Measurements from ENCODE around the gene NAA15.
"Not testable (repeated sequence)": the region's sequence is repeated elsewhere in the genome, so short reads cannot be mapped to it uniquely, and the experiment has no call there.

The NAA15 gene

DNA sequence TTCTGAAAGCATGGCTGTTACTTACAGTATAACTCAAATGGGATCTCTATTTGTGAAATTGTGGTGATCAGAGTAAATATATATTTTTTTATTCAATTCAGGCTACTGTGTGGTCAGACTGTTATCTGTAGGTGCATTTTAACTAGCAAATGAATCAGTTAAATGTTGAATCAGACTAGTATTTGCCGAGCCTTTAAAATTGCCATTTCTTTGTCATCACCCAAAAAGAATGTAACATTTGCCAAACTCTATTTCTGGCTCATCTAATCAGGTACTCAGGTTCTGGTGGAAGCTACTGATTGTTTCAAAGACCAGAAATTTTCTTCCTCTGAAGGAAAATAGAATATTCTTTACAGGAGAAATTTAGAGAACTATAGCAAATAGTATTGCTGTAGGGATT lies 1.8 kb upstream of the NAA15 start:
- no peak for DNase-seq

DNA sequence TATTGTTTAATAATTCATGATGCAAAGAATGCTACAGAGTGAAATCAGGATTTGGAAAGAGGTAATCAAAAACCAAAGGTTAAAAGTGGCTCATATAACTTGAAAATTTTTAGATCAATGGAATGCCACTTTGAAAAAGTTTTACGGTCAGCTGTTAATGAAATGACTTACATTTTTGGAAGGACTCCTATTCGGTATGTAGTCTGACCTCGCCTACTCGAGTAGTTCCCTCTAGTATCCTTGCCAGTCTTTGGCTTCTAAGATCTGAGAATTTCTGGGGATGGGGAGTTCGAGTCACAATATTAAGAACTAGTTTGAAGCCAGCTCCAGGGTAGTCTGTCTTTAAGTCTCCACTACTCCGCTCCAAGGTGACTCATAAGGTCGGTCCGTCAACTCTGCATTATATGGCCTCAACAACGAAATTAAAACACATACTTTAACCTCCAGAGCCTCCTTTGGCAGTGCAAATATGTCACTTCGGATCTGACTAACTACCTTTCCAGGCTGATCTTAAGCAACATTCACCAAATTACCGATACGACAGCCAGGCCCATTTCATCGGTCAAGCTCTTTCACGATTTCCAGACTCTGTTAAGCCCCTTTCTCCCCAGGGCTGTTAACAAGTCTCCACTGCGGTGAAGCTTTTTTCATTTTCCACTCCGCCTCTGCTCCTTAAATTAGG lies 733 bp upstream of the NAA15 start:
- peak; percentile 59 for DNase-seq

DNA sequence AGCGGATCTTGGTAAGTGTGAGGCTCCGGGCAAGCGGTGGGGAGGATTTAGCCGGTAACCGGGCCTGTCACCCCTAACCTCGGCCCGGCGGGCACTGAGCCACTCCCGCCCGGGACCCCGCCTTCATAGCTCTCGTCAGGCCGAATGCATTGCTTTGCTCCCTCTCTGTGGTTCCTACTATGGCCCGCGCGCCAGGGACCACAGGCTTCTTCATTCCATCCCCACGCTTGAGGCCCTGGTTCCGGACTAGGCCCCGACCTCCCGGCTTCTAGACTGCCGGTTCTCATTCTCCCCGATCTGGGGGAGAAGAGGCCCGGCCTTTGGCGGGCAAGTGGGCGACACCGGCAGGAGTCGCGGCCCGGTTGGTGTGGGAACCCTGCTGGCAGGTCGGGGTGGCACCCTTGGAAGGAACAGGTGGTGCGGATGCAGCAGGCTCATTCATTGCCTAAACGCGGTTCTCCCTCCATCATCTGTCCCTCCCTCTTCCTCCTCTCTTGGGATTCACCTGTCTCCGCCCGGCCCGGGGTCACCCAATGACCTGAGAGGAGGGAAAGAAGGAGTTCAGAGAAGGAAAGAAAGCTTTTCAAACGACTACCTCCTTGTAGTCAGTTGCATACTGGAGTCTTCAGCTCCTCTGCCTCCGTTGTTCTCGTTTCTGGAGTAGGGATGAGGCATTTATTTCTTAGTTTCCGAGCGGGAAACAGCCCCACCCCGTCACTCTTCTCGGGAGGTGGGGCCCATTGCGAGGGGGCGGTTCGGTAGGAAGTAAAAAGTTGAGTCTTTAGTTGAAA lies 711 bp downstream of the NAA15 start, which contains the start of gene NDUFC1:
Gene NDUFC1 (minus strand): TSS at position 657 of the 791 bp plus-strand sequence. CDS start 6,679 bp downstream, outside the sequence.
- peak; percentile 82 for DNase-seq

DNA sequence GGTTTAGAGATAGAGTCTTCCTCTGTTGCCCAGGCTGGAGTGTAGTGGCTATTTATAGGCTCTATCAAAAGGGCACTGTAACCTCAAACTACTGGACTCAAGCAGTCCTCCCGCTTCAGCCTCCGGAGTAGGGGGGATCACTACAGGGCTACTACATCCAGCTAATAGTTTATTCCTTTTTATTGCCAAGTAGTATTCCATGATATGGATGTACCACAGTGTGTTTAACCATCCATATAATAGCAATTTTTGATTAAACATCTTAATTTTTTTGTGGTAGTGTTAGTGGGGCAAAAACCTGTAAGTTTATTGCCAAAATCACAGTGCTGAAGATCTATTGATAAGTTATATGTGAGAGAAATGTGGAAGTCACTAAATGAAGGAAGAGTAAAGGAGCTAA lies 3.6 kb downstream of the NAA15 start:
- DNase-seq = no peak

DNA sequence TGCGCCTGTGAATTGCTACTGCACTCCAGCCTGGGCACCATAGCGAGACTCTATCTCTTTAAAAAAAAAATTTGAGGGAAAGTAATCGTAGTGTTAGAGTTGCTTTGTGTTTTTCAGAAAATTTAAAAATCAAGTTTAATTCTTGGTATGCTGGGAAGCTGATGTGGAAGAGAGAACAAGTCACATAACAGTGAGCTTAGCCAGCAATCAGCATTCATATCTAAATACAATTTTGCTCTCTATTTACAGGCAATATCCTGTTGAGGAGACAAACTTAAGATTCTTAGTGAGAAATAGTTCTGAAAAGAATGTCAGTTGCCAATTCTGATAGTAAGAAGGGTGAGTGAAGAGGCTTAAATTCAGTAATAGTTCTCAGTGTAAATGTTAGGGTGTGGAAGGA lies 10.6 kb downstream of the NAA15 start:
- DNase-seq = no peak

DNA sequence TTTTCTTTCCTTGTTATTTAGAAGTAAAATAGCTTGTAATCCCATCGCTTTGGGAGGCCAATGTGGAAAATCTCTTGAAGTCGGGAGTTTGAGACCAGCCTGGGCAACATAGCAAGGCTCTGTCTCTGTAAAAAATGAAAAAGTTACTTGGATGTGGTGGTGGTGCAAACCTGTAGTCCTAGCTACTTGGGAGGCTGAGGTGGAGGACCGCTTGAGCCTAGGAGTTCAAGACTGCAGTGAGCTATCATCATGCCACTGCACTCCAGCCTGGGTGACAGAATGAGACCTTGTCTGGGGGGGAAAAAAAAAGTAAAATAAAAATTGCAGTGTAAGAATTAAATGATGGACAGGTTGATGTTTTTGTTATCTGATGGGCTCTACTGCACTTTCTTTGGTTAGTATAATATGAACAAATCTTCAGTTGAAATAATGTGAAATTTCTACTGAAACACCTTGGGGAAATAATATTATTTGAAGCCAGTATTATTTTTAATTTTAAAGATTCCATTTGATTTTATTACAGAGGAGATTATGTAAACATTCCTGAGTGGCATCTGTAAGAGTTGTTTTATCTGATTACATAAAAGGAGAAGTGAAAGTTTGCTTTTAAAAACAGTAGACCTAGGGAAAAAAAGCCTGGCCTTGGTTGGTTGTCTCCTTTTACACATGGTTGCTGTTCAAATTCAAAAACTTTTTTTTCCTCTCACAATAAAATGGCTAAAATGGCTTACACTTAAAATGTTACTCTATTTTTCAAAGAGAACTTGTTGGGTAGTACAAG lies 11.4 kb downstream of the NAA15 start:
- DNase-seq = peak; percentile 64

DNA sequence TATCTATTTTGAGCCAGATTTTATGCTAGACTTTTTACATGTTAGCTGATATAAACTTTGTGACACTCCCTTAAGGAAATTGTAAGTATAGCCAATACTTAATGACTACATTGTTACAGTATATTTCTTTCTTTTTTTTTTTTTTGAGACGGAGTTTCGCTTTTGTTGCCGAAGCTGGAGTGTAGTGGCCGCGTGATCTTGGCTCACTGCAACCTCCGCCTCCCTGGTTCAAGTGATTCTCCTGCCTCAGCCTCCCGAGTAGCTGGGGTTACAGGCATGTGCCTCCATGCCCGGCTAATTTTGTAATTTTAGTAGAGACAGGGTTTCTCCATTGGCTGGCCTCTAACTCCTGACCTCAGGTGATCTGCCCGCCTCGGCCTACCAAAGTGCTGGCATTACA lies 12.1 kb downstream of the NAA15 start:
- not testable (repeated sequence) for DNase-seq

DNA sequence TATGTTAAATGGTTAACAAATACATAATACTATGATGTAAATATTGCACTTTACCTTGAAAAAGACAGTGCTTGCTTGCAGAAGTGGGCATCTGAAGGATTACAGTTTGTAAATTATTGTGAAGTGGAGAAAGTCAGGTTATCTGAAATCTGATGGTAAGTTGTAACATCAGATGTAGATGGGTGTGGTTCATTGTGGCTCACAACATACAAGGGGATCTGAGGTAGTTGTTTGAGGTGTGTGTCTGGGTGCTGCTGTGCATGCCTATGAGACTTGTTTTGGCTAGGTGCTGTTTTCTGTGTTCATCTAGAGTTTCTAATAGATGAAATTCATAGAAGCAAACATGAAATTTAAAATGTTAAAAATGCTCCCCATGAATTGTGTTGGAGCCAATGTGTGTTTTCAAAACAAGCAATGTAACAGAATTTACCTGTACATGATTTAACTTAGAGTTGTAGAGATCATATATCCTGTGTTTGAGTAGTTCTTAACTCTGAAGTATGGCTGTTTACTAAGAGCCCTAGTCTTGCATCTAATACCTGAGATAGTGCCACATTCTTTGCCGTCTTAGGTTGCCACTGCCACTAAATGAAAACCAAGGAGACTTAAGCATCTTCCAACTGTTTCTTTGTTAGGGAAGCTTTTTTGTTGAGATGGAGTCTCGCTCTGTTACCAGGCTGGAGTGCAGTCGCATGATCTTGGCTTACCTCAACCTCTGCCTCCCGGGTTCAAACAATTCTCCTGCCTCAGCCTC lies 12.9 kb downstream of the NAA15 start:
- no peak for DNase-seq

DNA sequence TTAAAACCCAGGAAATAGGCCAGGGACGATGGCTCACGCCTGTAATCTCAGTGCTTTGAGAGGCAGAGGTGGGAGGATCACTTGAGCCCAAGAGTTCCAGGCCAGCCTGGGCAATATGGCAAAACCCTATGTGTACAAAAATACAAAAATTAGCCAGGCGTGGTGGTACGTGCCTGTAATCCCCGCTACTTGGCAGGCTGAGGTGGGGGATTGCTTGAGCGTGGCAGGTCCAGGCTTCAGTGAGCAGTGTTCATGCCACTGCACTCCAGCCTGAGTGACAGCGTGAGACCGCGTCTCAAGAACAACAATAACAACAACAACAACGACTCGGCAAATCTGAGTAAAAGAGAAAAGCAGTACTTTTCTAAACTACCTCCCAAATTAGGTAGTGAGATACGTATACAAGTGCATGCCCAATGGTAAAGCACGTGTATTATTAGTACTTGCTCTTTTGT lies 13.9 kb downstream of the NAA15 start:
- DNase-seq = no peak

DNA sequence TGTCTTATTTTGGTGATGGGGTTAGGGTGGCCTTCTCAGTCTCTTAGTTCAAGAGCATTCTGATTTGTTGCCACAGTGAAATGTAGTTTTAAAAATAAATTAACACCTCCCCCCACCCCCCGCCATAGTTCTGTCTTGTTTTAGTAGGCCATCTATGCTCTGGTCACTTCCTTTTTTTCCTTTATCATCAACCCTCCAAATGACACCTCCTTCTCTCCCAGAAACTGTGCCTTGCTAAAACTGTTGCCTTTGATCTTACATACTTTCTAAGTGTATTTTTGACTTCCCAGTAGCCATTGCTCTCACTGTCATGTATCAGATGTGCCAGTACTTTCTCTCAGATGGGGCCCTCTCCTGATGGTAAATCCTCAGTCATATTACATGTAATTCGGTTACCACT lies 15.4 kb downstream of the NAA15 start:
- peak; percentile 50 for DNase-seq

DNA sequence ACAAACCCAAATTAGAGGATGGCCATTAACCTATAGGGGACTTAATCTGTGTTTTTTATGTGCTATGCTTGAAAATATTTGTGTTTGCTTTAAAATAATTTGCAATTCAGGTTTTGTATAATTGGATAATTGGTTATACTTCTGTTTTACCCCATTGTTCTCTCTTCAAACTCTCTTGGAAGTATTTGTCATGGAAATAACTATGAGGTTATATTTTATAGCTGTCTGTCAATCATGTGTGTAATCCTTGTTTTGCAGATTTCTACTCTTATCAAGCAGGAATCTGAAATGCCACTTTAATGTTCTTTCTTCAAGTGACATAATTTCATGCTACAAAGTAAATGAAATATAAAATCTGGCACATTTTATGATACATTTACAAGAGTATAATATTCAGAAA lies 16.3 kb downstream of the NAA15 start:
- DNase-seq = no peak

DNA sequence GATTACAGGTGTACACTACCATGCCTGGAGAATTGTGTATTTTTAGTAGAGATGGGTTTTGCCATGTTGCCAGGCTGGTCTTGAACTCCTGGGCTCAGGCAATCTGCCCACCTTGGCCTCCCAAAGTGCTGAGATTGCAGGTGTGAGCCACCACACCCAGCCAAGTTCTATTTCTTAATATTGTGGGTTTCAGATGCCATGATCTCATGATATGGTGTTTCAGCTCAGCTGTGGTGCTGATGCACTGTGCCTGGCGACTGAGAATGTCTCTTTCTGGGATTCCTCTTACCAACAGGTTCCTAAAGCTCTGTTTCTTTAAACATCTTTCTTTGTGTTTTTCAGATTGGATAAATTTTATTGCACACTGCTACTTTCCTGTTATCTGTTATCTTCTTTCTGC lies 18.3 kb downstream of the NAA15 start:
- DNase-seq = no peak

DNA sequence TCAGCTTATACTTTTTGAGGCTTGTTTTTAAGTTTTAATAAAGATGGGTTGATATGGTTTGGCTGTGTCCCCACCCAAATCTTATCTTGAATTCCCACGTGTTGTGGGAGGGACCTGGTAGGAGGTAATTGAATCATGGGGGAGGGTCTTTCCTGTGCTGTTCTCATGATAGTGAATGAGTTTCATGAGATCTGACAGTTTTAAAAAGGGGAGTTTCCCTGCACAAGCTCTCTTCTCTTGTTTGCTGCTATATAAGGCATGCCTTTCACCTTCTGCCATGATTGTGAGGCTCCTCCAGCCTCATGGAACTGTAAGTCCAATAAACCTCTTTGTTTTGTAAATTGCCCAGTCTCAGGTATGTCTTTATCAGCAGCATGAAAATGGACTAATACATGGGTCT lies 20.8 kb downstream of the NAA15 start:
- peak; percentile 35 for DNase-seq

DNA sequence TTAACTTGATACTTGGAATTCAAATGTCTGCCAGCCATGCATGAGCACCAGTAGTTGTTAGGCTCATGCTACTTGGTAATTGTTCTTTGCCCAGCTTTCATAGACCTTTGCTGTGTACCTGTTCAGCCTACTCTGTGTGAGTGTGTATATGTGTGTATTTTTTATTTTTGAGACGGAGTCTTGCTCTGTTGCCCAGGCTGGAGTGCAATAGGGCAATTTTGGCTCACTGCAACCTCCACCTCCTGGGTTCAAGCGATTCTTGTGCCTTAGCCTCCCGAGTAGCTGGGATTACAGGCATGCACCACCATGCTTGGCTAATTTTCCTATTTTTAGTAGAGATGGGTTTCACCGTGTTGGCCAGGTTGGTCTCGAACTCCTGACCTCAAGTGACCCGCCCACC lies 21.2 kb downstream of the NAA15 start:
- DNase-seq = not testable (repeated sequence)

DNA sequence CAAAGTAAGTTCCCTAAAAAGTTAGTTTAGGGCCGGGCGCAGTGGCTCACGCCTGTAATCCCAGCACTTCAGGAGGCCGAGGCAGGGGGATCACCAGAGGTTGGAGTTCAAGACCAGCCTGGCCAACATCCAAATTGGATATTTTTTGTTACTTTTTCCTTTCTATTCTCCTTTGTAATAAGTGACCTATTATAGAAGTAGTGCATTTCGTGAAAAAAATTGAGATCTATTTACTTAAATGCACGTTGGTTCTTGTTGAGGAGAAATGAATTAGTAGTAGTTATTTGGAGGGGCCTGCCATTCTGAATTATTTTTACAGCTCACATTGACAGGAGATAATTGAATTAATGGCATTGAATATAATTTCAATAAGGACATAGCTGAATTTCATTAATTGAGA lies 23.3 kb downstream of the NAA15 start:
- no peak for DNase-seq

DNA sequence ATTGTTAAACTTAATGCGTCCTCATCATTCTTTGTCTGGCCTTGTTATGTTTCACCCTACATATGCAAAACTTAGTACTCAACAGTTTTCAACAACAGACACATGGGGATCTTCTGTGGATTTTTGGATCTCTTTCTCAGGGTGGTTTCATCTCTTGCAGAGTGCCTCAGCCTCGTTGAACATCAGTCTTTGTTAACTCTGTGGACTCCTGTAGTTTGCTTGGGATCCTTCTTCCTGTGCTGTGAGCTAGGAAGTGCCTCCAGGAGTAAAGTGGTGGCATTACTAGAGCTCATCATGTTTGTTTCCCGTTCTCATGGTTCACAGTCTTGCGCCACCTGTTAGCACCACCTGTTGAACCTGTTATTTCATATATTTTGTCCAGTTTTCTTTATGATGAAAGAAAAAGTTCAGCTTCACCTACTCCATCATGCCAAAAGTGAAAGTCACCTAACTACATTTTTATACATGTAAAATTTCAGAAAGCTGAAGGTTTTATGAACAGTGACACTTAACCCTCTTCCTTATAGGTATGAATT lies 28.4 kb downstream of the NAA15 start:
- DNase-seq = no peak

DNA sequence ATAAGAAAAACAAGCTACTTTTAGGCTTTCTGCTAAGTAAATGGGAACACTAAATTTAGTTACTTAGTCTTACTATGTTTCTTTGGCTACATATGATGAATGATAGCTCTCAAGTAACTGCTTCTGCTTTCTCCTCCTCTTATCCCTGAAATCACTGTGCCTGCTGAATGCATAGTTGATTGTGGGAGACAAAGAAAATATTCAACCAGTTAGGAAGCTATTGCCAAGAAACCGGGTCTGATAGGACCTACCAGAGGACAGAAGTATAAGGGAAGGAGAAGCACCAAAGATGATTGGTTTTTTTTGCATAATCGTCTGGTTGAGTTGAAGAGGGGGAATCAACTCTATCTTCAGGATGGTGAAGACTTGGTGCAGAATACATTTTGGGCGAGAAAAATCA lies 29.0 kb downstream of the NAA15 start:
- no peak for DNase-seq

DNA sequence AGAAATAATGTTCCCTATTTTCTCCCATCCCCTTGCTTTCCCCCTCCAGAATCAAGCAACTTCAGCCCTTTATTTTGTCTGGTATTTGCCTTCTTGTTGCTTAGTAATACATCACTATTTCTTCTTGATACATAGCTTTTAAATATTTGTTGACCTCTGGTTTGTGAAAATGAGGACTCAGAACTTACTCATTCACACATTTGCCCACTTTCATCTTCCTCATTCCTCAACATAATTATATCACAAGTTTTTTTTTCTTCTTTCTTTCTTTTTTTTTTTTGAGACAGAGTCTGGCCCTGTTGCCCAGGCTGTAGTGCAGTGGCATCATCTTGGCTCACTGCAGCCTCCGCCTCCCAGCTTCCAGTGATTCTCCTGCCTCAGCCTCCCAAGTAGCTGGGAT lies 29.9 kb downstream of the NAA15 start:
- no peak for DNase-seq

DNA sequence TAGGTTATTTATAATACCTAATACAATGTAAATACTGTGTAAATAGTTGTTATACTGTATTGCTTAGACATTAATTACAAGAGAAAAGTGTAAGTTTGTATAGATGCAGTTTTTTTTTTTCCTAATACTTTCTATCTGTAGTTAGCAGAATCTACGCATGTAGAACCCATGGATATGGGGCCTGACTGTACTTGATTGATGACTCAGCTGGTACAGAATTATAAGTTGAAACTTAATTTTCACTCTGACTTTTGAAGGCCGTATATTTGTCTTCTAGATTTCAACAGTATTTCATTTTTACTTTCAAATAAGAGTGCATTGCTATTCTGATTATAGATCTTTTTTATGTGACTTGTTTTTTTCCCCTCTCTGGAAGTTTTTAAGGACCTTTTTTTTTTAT lies 31.7 kb downstream of the NAA15 start:
- no peak for DNase-seq

DNA sequence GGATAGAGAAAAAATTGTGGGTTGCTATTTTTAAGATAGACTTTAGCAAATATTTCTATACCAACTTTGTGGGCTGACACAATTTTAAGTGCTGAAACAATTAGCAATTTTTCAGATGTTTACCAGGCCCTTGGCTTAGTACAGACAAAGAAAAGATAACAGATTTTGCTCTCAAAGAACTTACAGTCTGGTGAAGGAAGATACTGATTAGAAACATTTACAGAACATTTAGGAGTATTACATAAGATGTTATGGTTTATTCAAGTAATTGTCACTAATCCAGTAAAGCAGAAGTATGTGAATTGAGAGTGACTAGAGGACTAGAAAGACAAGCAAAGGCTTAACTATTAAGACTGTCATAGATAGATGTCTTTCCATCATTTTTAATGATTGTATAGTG lies 36.3 kb downstream of the NAA15 start:
- peak; percentile 76 for DNase-seq

DNA sequence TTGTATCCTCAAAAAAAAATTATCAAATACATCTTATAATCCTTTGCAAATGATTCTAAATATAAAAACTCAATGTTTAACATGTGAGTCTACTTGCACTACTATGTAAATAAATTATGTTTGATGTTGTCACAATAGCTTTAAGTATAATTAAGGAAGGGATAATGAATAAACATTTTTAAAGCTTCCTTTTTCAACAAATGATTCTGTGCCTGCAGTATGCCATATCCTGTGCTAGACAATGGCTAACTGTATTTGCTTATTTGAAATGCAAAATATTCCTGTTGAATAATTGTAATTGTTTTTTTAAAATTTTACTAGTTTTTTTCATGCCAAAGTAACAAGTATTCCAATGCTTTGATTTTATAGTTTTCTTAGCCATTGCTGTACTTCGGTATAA lies 60.0 kb downstream of the NAA15 start:
- DNase-seq = no peak

DNA sequence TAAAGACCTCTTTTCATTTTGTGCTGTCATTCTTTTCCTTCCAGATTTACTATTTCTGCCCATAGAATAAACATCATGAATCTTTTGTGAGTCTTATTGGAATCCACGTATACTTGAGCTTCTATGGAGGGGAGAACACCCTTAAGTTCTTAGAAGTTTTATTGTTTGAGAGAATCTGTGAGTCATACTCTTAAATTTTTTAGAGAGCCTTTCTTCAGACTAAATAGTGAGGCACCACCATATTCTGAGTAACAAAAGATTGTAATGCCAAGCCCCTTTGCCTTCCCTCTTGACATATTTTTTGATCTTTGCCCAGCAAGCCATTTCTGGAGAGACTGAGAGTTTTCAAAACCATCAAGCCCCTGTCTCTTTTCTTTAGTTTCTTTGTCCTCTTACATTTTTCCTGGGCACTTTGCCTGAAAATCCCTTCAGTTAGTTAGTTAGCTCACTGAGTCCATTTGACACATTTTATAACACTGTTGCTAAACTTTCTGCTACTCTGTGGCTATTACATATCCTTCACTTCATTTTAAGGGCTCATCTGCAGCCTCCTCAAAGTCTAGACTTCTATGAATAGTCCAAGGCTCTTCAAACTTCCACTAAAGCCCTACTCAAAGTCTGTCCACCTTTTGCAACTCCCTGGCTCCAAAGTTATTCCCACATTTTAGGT lies 66.3 kb downstream of the NAA15 start:
- DNase-seq = no peak
